Adrenal gland (tissue), 5 donors: Measurements from ENCODE around the gene AGK.

ENCODE experiments used
- POLR2A ChIP-seq, 2 donors: fragments of 450-650 bp; IDR thresholded peaks; one replicate each; pipeline ENCODE4 v1.6.1; 2017; ENCODE audit warnings: antibody characterized with exemption in 2 of 2, mild to moderate bottlenecking in 2 of 2, moderate library complexity in 1 of 2
- TF ChIP-seq, protein P1 (sequence below), 6 experiments: fragments of 450-650 bp in 4 of 6; fragments of 200-600 bp in 2 of 6; sonication (generic) in 1 of 6; IDR thresholded peaks; 1 replicate in 5 of 6; 2 replicates in 1 of 6; pipeline versions ENCODE4 v1.5.1 to v1.8.0; 2016 to 2021; ENCODE audit warnings: antibody characterized with exemption in 6 of 6, mild to moderate bottlenecking in 2 of 6, moderate library complexity in 1 of 6
- donor health status: DM: no; HTN: no; CAD: no.

DNA sequence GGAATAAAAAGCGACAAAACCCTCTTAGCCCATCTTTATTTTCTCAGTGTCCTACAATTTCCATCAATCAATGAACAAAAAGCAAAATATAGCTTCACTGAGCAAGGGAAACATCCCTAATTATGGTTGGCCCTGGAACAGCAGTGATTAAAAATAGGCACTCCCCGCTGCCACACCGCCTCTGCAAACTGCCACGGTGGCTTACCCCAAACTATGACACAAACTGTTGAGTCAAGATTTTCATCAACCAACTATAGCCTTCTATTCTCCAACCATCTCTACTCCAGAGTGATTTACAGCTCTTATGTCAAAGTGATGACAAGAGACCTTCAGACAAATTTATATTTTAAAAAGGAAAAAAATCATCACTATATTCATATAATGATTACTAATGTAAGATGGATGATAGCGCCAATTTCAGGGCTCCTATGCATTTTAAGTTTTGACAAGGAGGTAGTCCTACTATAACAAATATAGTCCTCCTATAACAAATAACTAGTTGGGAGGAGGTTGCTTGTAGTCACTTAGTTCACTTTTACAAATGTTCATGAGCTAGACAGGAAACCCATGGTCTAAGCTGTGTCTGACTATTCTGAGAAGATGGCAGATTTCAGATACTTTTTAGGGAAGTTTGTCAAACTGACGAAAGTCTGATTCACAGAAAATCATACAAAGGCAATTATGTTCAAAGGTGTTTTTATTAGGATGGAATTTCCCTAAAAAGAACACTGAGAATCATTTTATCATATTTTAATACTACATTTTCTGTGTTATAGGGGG is 124.4 kb downstream of the AGK start:
- TF ChIP-seq, protein P1, sequence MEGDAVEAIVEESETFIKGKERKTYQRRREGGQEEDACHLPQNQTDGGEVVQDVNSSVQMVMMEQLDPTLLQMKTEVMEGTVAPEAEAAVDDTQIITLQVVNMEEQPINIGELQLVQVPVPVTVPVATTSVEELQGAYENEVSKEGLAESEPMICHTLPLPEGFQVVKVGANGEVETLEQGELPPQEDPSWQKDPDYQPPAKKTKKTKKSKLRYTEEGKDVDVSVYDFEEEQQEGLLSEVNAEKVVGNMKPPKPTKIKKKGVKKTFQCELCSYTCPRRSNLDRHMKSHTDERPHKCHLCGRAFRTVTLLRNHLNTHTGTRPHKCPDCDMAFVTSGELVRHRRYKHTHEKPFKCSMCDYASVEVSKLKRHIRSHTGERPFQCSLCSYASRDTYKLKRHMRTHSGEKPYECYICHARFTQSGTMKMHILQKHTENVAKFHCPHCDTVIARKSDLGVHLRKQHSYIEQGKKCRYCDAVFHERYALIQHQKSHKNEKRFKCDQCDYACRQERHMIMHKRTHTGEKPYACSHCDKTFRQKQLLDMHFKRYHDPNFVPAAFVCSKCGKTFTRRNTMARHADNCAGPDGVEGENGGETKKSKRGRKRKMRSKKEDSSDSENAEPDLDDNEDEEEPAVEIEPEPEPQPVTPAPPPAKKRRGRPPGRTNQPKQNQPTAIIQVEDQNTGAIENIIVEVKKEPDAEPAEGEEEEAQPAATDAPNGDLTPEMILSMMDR (IDR thresholded peaks at IDR 0.05), result no peak
- no peak for TF ChIP-seq POLR2A (IDR thresholded peaks at IDR 0.05)
